Measurements from ENCODE around the gene TRIM5.

GRCh38 chr11:5696210-5696609, 11.3 kb upstream of the TRIM5 start:
- TF ChIP-seq EZH2 (IDR thresholded peaks at IDR 0.05; ENCODE audit: insufficient read depth, poor library complexity, severe bottlenecking) = no peak
- TF ChIP-seq EZH2phosphoT487 (IDR thresholded peaks at IDR 0.05; ENCODE audit: insufficient read depth, low read depth) = no peak
